ENCODE data around the gene EXOC3L4.
"Not testable (repeated sequence)": the region's sequence is repeated elsewhere in the genome, so short reads cannot be mapped to it uniquely, and the experiment has no call there.

EXOC3L4 gene

GRCh38 chr14:103135333-103136260 lies 41.1 kb downstream of the EXOC3L4 start:
- no peak for DNase-seq

- DNase-seq = no peak
These were observed 42.1 kb downstream of the EXOC3L4 start for GRCh38 chr14:103136388-103137271.

- no peak for DNase-seq
These were observed 43.3 kb downstream of the EXOC3L4 start for GRCh38 chr14:103137689-103138300.

- DNase-seq = peak; percentile 70
These were observed 44.0 kb downstream of the EXOC3L4 start for GRCh38 chr14:103138301-103139131.

- peak; percentile 43 for DNase-seq
These were observed 44.9 kb downstream of the EXOC3L4 start for GRCh38 chr14:103139132-103140025.

- DNase-seq = no peak
These were observed 46.0 kb downstream of the EXOC3L4 start for GRCh38 chr14:103140316-103141109.

GRCh38 chr14:103141117-103141796 lies 46.7 kb downstream of the EXOC3L4 start:
- no peak for DNase-seq

- DNase-seq = no peak
These were observed 47.5 kb downstream of the EXOC3L4 start for GRCh38 chr14:103142026-103142425.

- DNase-seq = no peak
These were observed 48.3 kb downstream of the EXOC3L4 start for GRCh38 chr14:103142721-103143302.

GRCh38 chr14:103143506-103143905 lies 49.0 kb downstream of the EXOC3L4 start:
- no peak for DNase-seq

GRCh38 chr14:103144085-103144484 lies 49.6 kb downstream of the EXOC3L4 start:
- DNase-seq = no peak

GRCh38 chr14:103146141-103146709 lies 51.7 kb downstream of the EXOC3L4 start:
- DNase-seq = no peak

GRCh38 chr14:103149351-103150237 lies 55.1 kb downstream of the EXOC3L4 start:
- no peak for DNase-seq

- no peak for DNase-seq
These were observed 56.9 kb downstream of the EXOC3L4 start for GRCh38 chr14:103151270-103151945.

GRCh38 chr14:103155010-103155409 lies 60.5 kb downstream of the EXOC3L4 start:
- no peak for DNase-seq

- DNase-seq = not testable (repeated sequence)
These were observed 60.9 kb downstream of the EXOC3L4 start for GRCh38 chr14:103155416-103155815.

GRCh38 chr14:103155826-103156394 lies 61.4 kb downstream of the EXOC3L4 start:
- DNase-seq = no peak

Data from retina (tissue), 1 donor.